Liver (tissue), 9 donors: ENCODE results near the gene MLN. TPM values are rescaled to one million over a fixed set of nuclear protein-coding genes. Genes with fewer than 3 reads are reported as not detected.

Experiments used
- DNase-seq: peaks from one replicate; pipeline ENCODE4 v3.0.0-alpha.2; 2017; ENCODE audit warnings: low spot score
- H3K27ac ChIP-seq, 2 donors: one replicate each; pipeline ENCODE4 v1.7.0; 2013; ENCODE audit warnings: inconsistent platforms in 2 of 2, low read length in 2 of 2, control low read depth in 1 of 2, low read depth in 1 of 2, mild to moderate bottlenecking in 1 of 2
- H3K27me3 ChIP-seq, 4 donors: one replicate each; pipeline versions ENCODE4 v1.6.1 to v1.7.0; 2013; ENCODE audit warnings: low read length in 3 of 4, inconsistent platforms in 1 of 4, mild to moderate bottlenecking in 1 of 4, moderate library complexity in 1 of 4; ENCODE audit not compliant: control insufficient read depth in 4 of 4, insufficient read depth in 4 of 4
- H3K36me3 ChIP-seq, 4 donors: one replicate each; pipeline versions ENCODE4 v1.6.1 to v1.7.0; 2013; ENCODE audit warnings: low read length in 3 of 4, mild to moderate bottlenecking in 3 of 4, low read depth in 1 of 4, moderate library complexity in 1 of 4; ENCODE audit not compliant: control insufficient read depth in 4 of 4, insufficient read depth in 3 of 4
- H3K4me1 ChIP-seq, 4 donors: one replicate each; pipeline versions ENCODE4 v1.6.1 to v1.7.0; 2013; ENCODE audit warnings: low read length in 3 of 4, mild to moderate bottlenecking in 3 of 4, moderate library complexity in 1 of 4; ENCODE audit not compliant: control insufficient read depth in 4 of 4, insufficient read depth in 4 of 4
- H3K4me3 ChIP-seq, 3 donors: one replicate each; pipeline versions ENCODE4 v1.6.1 to v1.7.0; 2013; ENCODE audit warnings: low read length in 3 of 3, control low read depth in 1 of 3, low read depth in 1 of 3, mild to moderate bottlenecking in 1 of 3
- H3K9ac ChIP-seq, 2 donors: one replicate each; pipeline ENCODE4 v1.7.0; 2013; ENCODE audit warnings: low read length in 2 of 2, mild to moderate bottlenecking in 2 of 2, moderate library complexity in 2 of 2, control low read depth in 1 of 2, low read depth in 1 of 2
- H3K9me3 ChIP-seq, 4 donors: one replicate each; pipeline versions ENCODE4 v1.6.1 to v1.7.0; 2013; ENCODE audit warnings: low read length in 3 of 4; ENCODE audit not compliant: control insufficient read depth in 4 of 4
- FOXA1 ChIP-seq: IDR thresholded peaks from 2 replicates; pipeline ENCODE4 v1.6.1; 2016; ENCODE audit warnings: antibody characterized with exemption
- FOXA2 ChIP-seq: IDR thresholded peaks from 2 replicates; pipeline ENCODE4 v1.6.1; 2016; ENCODE audit warnings: antibody characterized with exemption
- HNF4A ChIP-seq, 2 donors: conservative IDR thresholded peaks; 2 replicates each; pipeline ENCODE4 v1.6.1; 2016; ENCODE audit warnings: antibody characterized with exemption in 2 of 2, mild to moderate bottlenecking in 2 of 2
- JUND ChIP-seq, 2 donors: IDR thresholded peaks; 2 replicates each; pipeline ENCODE4 v1.6.1; 2016; ENCODE audit warnings: antibody characterized with exemption in 2 of 2
- RAD21 ChIP-seq, 2 donors: IDR thresholded peaks; 2 replicates each; pipeline ENCODE4 v1.6.1; 2016; ENCODE audit warnings: antibody characterized with exemption in 2 of 2, mild to moderate bottlenecking in 2 of 2
- RXRA ChIP-seq, 2 donors: IDR thresholded peaks; 2 replicates each; pipeline ENCODE4 v1.6.1; 2017 to 2018; ENCODE audit warnings: antibody characterized with exemption in 2 of 2, mild to moderate bottlenecking in 1 of 2
- YY1 ChIP-seq: IDR thresholded peaks from 2 replicates; pipeline ENCODE4 v1.6.1; 2016; ENCODE audit warnings: antibody characterized with exemption, mild to moderate bottlenecking
- WGBS: extraction: QIAGEN DNeasy Blood & Tissue Kit; methylation state at CpG from one replicate; pipeline ENCODE4 v1.1.7; 2013; 5-methylcytosine and 5-hydroxymethylcytosine counted together
- polyA plus RNA-seq, 2 donors: library from polyadenylated mRNA; stranded (reverse) in 1 of 2; unstranded in 1 of 2; fragments of 200-250 nt in 1 of 2; fragments of >200 nt in 1 of 2; fragmentation: Nextera tagmentation in 1 of 2; extraction: Ambion mirVana in 1 of 2; gene quantifications; one replicate each; pipeline versions ENCODE4 v1.2.1 to v1.2.3, GENCODE V29; 2013 to 2015
- total RNA-seq, 2 donors: library from RNA; depleted of rRNA; stranded (reverse); fragments of >200 nt; gene quantifications; one replicate each; pipeline ENCODE4 v1.2.3, GENCODE V29; 2014
- TF ChIP-seq, protein P1 (sequence below): IDR thresholded peaks from 2 replicates; pipeline ENCODE4 v1.6.1; 2016; ENCODE audit warnings: antibody characterized with exemption, mild to moderate bottlenecking
- TF ChIP-seq, protein P2 (sequence below): IDR thresholded peaks from 2 replicates; pipeline ENCODE4 v1.6.1; 2016; ENCODE audit warnings: antibody characterized with exemption
- TF ChIP-seq, protein P3 (sequence below): fragments of 150-350 bp; IDR thresholded peaks from 2 replicates; pipeline ENCODE4 v1.5.1; 2017; ENCODE audit warnings: improper control_type of control experiment, low read depth, low read length; ENCODE audit not compliant: missing input control
- donor health status: healthy.
- donor health status: healthy.
- donor health status: healthy.
- donor health status: healthy.
- donor health status: healthy.

The MLN gene
- total and polyA plus RNA-seq, 4 donors, result not detected

DNA sequence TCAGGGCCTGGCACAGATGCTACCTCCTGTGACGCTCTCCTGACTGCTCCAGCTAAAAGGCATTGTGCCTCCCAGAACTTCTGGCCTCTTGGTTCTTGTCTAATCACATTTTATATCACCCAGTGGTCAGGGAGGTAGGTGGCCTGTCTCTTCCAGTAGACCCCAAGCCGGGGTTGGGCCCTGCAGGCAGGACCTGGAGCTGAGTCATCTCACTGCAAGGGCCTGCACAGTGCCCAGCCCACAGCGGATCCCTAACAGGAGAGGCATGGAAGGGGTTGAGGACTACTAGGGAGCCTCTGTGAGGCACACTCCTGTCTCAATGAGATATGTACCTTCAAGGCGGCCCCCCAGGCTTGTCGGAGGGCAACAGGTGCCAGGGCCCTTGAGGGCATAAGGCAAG lies 21.2 kb downstream of the MLN start (continued):
- TF ChIP-seq, protein P1, sequence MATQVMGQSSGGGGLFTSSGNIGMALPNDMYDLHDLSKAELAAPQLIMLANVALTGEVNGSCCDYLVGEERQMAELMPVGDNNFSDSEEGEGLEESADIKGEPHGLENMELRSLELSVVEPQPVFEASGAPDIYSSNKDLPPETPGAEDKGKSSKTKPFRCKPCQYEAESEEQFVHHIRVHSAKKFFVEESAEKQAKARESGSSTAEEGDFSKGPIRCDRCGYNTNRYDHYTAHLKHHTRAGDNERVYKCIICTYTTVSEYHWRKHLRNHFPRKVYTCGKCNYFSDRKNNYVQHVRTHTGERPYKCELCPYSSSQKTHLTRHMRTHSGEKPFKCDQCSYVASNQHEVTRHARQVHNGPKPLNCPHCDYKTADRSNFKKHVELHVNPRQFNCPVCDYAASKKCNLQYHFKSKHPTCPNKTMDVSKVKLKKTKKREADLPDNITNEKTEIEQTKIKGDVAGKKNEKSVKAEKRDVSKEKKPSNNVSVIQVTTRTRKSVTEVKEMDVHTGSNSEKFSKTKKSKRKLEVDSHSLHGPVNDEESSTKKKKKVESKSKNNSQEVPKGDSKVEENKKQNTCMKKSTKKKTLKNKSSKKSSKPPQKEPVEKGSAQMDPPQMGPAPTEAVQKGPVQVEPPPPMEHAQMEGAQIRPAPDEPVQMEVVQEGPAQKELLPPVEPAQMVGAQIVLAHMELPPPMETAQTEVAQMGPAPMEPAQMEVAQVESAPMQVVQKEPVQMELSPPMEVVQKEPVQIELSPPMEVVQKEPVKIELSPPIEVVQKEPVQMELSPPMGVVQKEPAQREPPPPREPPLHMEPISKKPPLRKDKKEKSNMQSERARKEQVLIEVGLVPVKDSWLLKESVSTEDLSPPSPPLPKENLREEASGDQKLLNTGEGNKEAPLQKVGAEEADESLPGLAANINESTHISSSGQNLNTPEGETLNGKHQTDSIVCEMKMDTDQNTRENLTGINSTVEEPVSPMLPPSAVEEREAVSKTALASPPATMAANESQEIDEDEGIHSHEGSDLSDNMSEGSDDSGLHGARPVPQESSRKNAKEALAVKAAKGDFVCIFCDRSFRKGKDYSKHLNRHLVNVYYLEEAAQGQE, result no peak
- TF ChIP-seq YY1 (no peak), RAD21 (IDR thresholded peaks at IDR 0.05) (no peak), HNF4A (conservative IDR thresholded peaks at IDR 0.05) (no peak), RXRA (IDR thresholded peaks at IDR 0.05) (no peak), JUND (IDR thresholded peaks at IDR 0.05) (no peak)
- TF ChIP-seq, protein P2, sequence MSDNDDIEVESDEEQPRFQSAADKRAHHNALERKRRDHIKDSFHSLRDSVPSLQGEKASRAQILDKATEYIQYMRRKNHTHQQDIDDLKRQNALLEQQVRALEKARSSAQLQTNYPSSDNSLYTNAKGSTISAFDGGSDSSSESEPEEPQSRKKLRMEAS, result no peak

DNA sequence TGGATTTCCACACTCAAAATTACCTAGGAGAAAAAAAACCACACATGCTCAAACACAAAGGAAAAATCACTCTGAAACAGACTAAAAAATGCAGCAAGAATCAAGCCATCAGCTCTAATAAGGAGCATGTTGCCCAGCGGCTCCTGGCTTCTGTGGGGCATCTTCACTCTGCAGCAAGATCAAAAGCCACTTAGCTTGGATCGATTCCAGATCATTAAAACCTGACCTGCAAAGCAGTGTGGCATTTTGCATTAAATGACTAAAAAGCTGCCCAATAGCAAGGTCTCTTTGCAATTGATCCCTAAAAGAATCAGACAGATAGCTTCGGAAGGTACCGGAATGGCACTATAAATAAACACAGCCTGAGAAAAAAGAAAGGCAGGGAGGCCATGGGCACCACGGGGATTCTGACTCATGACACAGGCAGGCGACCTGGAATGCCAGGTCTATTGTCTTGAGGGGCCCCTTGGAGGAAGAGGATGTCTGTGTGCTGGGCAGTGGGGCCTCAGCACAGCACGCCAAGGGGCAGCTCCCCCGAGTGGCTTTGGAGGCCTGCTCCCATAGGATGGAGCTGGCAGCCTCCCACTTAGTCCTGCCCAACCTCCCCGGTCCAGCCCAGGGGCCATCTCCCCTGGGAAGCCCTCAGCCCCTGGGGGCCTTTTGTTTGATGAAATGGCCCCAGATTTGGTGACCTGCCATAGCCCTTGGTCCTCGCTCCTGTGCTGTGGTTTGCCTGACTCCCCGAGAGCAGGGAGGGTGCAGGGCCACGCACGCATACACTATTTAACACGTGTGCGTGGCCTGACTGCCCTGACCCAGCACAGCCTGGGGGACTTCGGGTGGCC lies 22.4 kb downstream of the MLN start:
- TF ChIP-seq, protein P1, result no peak
- TF ChIP-seq FOXA1 (no peak), YY1 (no peak), FOXA2 (no peak), RAD21 (IDR thresholded peaks at IDR 0.05) (no peak)
- TF ChIP-seq, protein P3, sequence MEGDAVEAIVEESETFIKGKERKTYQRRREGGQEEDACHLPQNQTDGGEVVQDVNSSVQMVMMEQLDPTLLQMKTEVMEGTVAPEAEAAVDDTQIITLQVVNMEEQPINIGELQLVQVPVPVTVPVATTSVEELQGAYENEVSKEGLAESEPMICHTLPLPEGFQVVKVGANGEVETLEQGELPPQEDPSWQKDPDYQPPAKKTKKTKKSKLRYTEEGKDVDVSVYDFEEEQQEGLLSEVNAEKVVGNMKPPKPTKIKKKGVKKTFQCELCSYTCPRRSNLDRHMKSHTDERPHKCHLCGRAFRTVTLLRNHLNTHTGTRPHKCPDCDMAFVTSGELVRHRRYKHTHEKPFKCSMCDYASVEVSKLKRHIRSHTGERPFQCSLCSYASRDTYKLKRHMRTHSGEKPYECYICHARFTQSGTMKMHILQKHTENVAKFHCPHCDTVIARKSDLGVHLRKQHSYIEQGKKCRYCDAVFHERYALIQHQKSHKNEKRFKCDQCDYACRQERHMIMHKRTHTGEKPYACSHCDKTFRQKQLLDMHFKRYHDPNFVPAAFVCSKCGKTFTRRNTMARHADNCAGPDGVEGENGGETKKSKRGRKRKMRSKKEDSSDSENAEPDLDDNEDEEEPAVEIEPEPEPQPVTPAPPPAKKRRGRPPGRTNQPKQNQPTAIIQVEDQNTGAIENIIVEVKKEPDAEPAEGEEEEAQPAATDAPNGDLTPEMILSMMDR, result no peak
- H3K9me3 ChIP-seq, result no peaks in the 10 kb centered on the region
- 89% methylated on average over 16 of the region's 16 CpGs for WGBS
- H3K9ac ChIP-seq, result no peak overlapping the region
- peaks cover 0 to 6% (median 0%) of the 10 kb centered on the region in 4 donors for H3K4me1 ChIP-seq
- no peak for DNase-seq
- peaks cover 39 to 71% (median 55%) of the 10 kb centered on the region in 4 donors for H3K36me3 ChIP-seq
- no peak overlapping the region for H3K27ac ChIP-seq
- H3K4me3 ChIP-seq, result no peak overlapping the region
- no peaks in the 10 kb centered on the region for H3K27me3 ChIP-seq
